ENCODE data around the gene PDCD7.

GRCh38 chr15:65102912-65103311, 30.7 kb downstream of the PDCD7 start:
- TF ChIP-seq CTCF (IDR thresholded peaks at IDR 0.05) (no peak), POLR2A (IDR thresholded peaks at IDR 0.05) (no peak)
